Panc1 (cell line): ENCODE measurements around the gene ZDHHC1. TPM values are rescaled to one million over a fixed set of nuclear protein-coding genes. Genes with fewer than 3 reads are reported as not detected.

ENCODE experiments used
- ATAC-seq: fragments of 200-7000 bp; cut with Tn5 transposase; 2 replicates; pipeline ENCODE4 v1.9.1; 2020; ENCODE audit warnings: mild to moderate bottlenecking, moderate library complexity
- BruUV-seq: library from RNA; stranded (reverse); fragments of 400-500 nt; replicated peaks from 2 replicates; lab custom pipeline; 2021; lab: Mats Ljungman, UMichigan
- CTCF ChIA-PET: fragments of 300-600 bp; sonication (Branson Sonifier 250); formaldehyde crosslinking; loops from one replicate; lab custom pipeline; 2022; ENCODE audit warnings: antibody characterized with exemption; lab: Charles Lee
- POLR2A ChIA-PET: fragments of 300-600 bp; sonication (Branson Sonifier 250); formaldehyde crosslinking; loops from one replicate; lab custom pipeline; 2022; ENCODE audit warnings: antibody characterized with exemption; lab: Charles Lee
- DNase-seq: peaks from one replicate; pipeline ENCODE4 v3.0.0-alpha.2; 2010; ENCODE audit warnings: low read depth, low spot score
- H3K27ac ChIP-seq: 2 replicates; pipeline ENCODE4 v1.5.1; 2011; ENCODE audit warnings: mild to moderate bottlenecking, low read length, inconsistent platforms
- H3K27me3 ChIP-seq: fragments of 200-500 bp; sonication (Bioruptor generic); 2 replicates; pipeline ENCODE4 v1.6.0; 2014; ENCODE audit warnings: low read length, inconsistent platforms; ENCODE audit not compliant: control insufficient read depth, insufficient read depth
- H3K36me3 ChIP-seq: fragments of 200-500 bp; sonication (Bioruptor generic); 2 replicates; pipeline ENCODE4 v1.5.1; 2014; ENCODE audit warnings: inconsistent platforms, mild to moderate bottlenecking, low read length, moderate library complexity; ENCODE audit not compliant: control insufficient read depth, insufficient read depth
- H3K4me1 ChIP-seq: 2 replicates; pipeline ENCODE4 v1.5.1; 2011; ENCODE audit warnings: inconsistent platforms, mild to moderate bottlenecking, low read length, moderate library complexity; ENCODE audit not compliant: control insufficient read depth, insufficient read depth
- H3K4me3 ChIP-seq, 2 experiments: 2 replicates each; pipeline ENCODE4 v1.5.1; 2011 to 2012; ENCODE audit warnings: low read depth in 2 of 2, low read length in 2 of 2, mild to moderate bottlenecking in 2 of 2, inconsistent platforms in 1 of 2, moderate library complexity in 1 of 2
- H3K9me3 ChIP-seq: fragments of 200-500 bp; sonication (Bioruptor generic); 2 replicates; pipeline ENCODE4 v1.5.1; 2014; ENCODE audit warnings: low read depth, mild to moderate bottlenecking, inconsistent platforms, low read length, moderate library complexity; ENCODE audit not compliant: control insufficient read depth, insufficient read depth
- CTCF ChIP-seq: fragments of 450-650 bp; IDR thresholded peaks from 2 replicates; pipeline ENCODE4 v1.5.1; 2017; ENCODE audit warnings: mild to moderate bottlenecking
- POLR2AphosphoS5 ChIP-seq: IDR thresholded peaks from 2 replicates; pipeline ENCODE4 v1.6.1; 2012; ENCODE audit warnings: mild to moderate bottlenecking, low read depth, low read length, moderate library complexity
- REST ChIP-seq, 2 experiments: IDR thresholded peaks; 2 replicates each; pipeline ENCODE4 v1.6.1; 2011 to 2012; ENCODE audit warnings: low read depth in 2 of 2, control low read depth in 1 of 2, low read length in 1 of 2, mild to moderate bottlenecking in 1 of 2, moderate library complexity in 1 of 2; ENCODE audit not compliant: insufficient read depth in 1 of 2
- SIN3A ChIP-seq: IDR thresholded peaks from 2 replicates; pipeline ENCODE4 v1.6.1; 2012; ENCODE audit warnings: low read depth, mild to moderate bottlenecking, low read length, moderate library complexity, borderline replicate concordance; ENCODE audit not compliant: insufficient read depth
- TCF7L2 ChIP-seq: IDR thresholded peaks from 2 replicates; pipeline ENCODE4 v1.6.1; 2011; ENCODE audit warnings: mild to moderate bottlenecking, low read depth, low read length, inconsistent platforms
- in situ Hi-C: cut with HindIII; loops from 2 replicates; pipeline ENCODE4 v1.10.0; 2016; ENCODE audit warnings: low sequenced_read_pairs, low pct_unique_long_range_greater_than_20kb
- intact Hi-C: fragments of 100-400 bp; cut with micrococcal nuclease; formaldehyde crosslinking; loops from one replicate; pipeline ENCODE4 v1.10.0; 2022; ENCODE audit not compliant: unreplicated experiment
- total RNA-seq: library from RNA; stranded (reverse); gene quantifications from one replicate; pipeline ENCODE4 v1.2.1, GENCODE V29; 2021; ENCODE audit not compliant: unreplicated experiment

The ZDHHC1 gene
- total RNA-seq, 1 experiment from 2014 or later = 7.8 TPM

DNA sequence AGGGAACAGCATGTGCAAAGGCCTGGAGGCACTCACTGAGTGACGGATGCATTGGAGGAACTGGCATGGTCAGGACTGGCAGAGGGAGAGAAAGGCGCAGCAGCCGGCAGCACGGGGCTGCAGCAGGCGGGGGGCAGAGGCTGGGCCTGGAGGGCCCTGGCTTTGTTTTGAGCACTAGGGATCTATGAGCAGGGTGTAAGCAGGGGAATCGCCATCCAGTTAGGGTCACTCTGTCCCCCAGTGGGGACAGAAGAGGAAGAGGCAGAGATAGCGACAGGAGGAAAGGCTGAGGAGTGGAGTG lies 28.8 kb upstream of the ZDHHC1 start:
- in situ Hi-C loops (no loop called here), intact Hi-C loops (no loop called here)
- Histone ChIP-seq H3K27me3 (no peaks in the 10 kb centered on the region), H3K4me3 (no peak overlapping the region), H3K9me3 (no peaks in the 10 kb centered on the region), H3K27ac (no peak overlapping the region), H3K36me3 (no peaks in the 10 kb centered on the region), H3K4me1 (no peaks in the 10 kb centered on the region)
- POLR2A ChIA-PET = no interaction called here
- DNase-seq = no peak
- ATAC-seq = no peak
- TF ChIP-seq CTCF (no peak), SIN3A (no peak), POLR2AphosphoS5 (no peak), TCF7L2 (no peak), REST (IDR thresholded peaks at IDR 0.05; ENCODE audit: insufficient read depth in 1 of 2, low read depth in 2 of 2, low read length in 1 of 2) (no peak)
- no TSS peak for BruUV-seq
- CTCF ChIA-PET = no interaction called here

GRCh38 chr16:67444259-67445125 lies 28.2 kb upstream of the ZDHHC1 start:
- ATAC-seq = no peak
- no peak for DNase-seq
- Histone ChIP-seq H3K9me3 (no peaks in the 10 kb centered on the region), H3K4me1 (no peaks in the 10 kb centered on the region), H3K27me3 (no peaks in the 10 kb centered on the region), H3K27ac (no peak overlapping the region), H3K4me3 (no peak overlapping the region), H3K36me3 (no peaks in the 10 kb centered on the region)
- in situ Hi-C loops = no loop called here
- CTCF ChIA-PET = interaction anchor here (0.5 to 0.8 kb wide), 2 partner anchors 26 to 42 kb away, joined by 3 read pairs; no protein-coding TSS in a partner anchor
- TF ChIP-seq REST (IDR thresholded peaks at IDR 0.05; ENCODE audit: insufficient read depth in 1 of 2, low read depth in 2 of 2, low read length in 1 of 2) (no peak), POLR2AphosphoS5 (no peak), SIN3A (no peak), CTCF (no peak), TCF7L2 (no peak)
- intact Hi-C loops = no loop called here
- POLR2A ChIA-PET = no interaction called here
- no TSS peak for BruUV-seq
